NT2/D1 (cell line): ENCODE data around the gene CYP26C1.

Experiments
- SUZ12 ChIP-seq: IDR thresholded peaks from 2 replicates; pipeline ENCODE4 v1.6.1; 2011; ENCODE audit not compliant: insufficient read length, insufficient read depth; ENCODE audit errors: extremely low read depth
- YY1 ChIP-seq: IDR thresholded peaks from 2 replicates; pipeline ENCODE4 v1.6.1; 2011; ENCODE audit not compliant: insufficient read length, insufficient read depth
- ZNF274 ChIP-seq: IDR thresholded peaks from 2 replicates; pipeline ENCODE4 v1.6.1; 2011; ENCODE audit warnings: mild to moderate bottlenecking, low read depth, low read length

DNA sequence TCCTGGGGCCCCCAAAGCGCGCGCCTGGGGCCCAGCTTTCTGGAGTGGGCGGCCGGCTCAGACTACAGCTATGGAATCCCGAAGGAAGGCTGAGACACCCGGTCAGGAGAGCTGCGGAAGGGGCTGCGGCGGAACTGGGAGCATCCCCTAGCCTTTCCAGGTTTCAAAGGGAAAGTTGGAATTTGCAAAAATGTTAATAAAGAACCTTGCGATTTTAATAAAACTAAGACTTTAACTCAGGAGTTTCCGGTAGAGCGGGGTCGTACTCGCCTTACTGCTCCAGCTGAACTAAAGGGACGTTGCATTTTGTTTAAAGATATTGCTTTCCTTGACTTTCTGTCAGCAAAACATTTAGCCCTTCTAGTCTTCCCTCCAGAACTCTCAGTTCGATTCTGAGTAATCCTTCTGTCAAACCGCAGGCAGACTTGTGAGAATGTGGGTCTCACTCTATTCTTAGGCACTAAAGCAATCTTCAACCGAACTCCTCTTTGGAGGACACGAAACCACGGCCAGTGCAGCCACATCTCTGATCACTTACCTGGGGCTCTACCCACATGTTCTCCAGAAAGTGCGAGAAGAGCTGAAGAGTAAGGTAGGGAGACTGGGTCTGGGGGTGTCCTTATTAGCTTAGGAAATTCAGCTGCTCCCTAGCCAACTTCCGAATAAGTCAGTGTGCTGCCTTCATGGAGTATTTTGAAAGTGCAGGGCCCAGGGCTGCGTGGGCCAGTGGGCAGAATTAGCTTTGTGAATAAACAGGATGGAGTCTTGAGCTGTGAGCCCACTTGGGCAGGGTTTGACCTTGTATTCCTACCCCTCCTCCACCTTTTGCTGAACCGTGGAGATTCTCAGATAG is 15.0 kb downstream of the CYP26C1 start:
- TF ChIP-seq SUZ12 (peak; percentile 31), ZNF274 (no peak), YY1 (no peak)
